ENCODE measurements around the gene ZSCAN31. TPM values are rescaled to one million over a fixed set of nuclear protein-coding genes. Genes with fewer than 3 reads are reported as not detected.
"Not testable (repeated sequence)": the region's sequence is repeated elsewhere in the genome, so short reads cannot be mapped to it uniquely, and the experiment has no call there.

Gene ZSCAN31
- total RNA-seq, 1 donor from 2014 or later = 13.5 TPM

- DNase-seq (ENCODE audit: low spot score in 2 of 2) = no peak
- FAIRE-seq = no peak
These were observed 12.0 kb downstream of the ZSCAN31 start for GRCh38 chr6:28323813-28324424.

- DNase-seq (ENCODE audit: low spot score in 2 of 2) (no peak), FAIRE-seq (no peak)
These were observed 13.3 kb downstream of the ZSCAN31 start for GRCh38 chr6:28322661-28323060.

- FAIRE-seq = not testable (repeated sequence)
These were observed 18.1 kb downstream of the ZSCAN31 start for GRCh38 chr6:28317866-28318265.

GRCh38 chr6:28315628-28316027 is 20.3 kb downstream of the ZSCAN31 start:
- DNase-seq (ENCODE audit: low spot score in 2 of 2) (no peak), FAIRE-seq (no peak)

More at GRCh38 chr6:28317866-28318265, 18.1 kb downstream of the ZSCAN31 start:
- not testable (repeated sequence) for DNase-seq (ENCODE audit: low spot score in 2 of 2)

- FAIRE-seq (no peak), DNase-seq (ENCODE audit: low spot score in 2 of 2) (no peak)
These were observed 23.0 kb downstream of the ZSCAN31 start for GRCh38 chr6:28312939-28313338.

- no peak for DNase-seq (ENCODE audit: low spot score in 2 of 2)
These were observed 24.7 kb downstream of the ZSCAN31 start for GRCh38 chr6:28311139-28311823.

GRCh38 chr6:28306363-28306762 is 29.6 kb downstream of the ZSCAN31 start:
- not testable (repeated sequence) for FAIRE-seq; DNase-seq (ENCODE audit: low spot score in 2 of 2)

More at GRCh38 chr6:28311139-28311823, 24.7 kb downstream of the ZSCAN31 start:
- FAIRE-seq = no peak

GRCh38 chr6:28303570-28303969 is 32.4 kb downstream of the ZSCAN31 start:
- FAIRE-seq (no peak), DNase-seq (ENCODE audit: low spot score in 2 of 2) (no peak)

- DNase-seq (ENCODE audit: low spot score in 2 of 2) = no peak
- FAIRE-seq = no peak
These were observed 39.4 kb downstream of the ZSCAN31 start for GRCh38 chr6:28296520-28297060.

- no peak for DNase-seq (ENCODE audit: low spot score in 2 of 2)
- no peak for FAIRE-seq
These were observed 40.6 kb downstream of the ZSCAN31 start for GRCh38 chr6:28295326-28295725.

GRCh38 chr6:28291573-28291972 is 44.4 kb downstream of the ZSCAN31 start:
- no peak for DNase-seq (ENCODE audit: low spot score in 2 of 2)
- FAIRE-seq = no peak

- no peak for DNase-seq (ENCODE audit: low spot score in 2 of 2)
- FAIRE-seq = no peak
These were observed 53.0 kb downstream of the ZSCAN31 start for GRCh38 chr6:28282926-28283325.

- no peak for FAIRE-seq
- DNase-seq (ENCODE audit: low spot score in 2 of 2) = peak in 1 of 2 donors; percentile 58
These were observed 54.5 kb downstream of the ZSCAN31 start, which contains the start of gene PGBD1 for GRCh38 chr6:28281288-28282064. Gene PGBD1, plus strand, starts transcription at chr6:28281572. Its CDS starts 2,242 bp downstream, at chr6:28283814.

GRCh38 chr6:28280595-28281287 is 55.2 kb downstream of the ZSCAN31 start:
- FAIRE-seq = no peak
- DNase-seq (ENCODE audit: low spot score in 2 of 2) = no peak

- no peak for DNase-seq (ENCODE audit: low spot score in 2 of 2)
- no peak for FAIRE-seq
These were observed 58.2 kb downstream of the ZSCAN31 start for GRCh38 chr6:28277746-28278145.

- FAIRE-seq (no peak), DNase-seq (ENCODE audit: low spot score in 2 of 2) (no peak)
These were observed 61.1 kb downstream of the ZSCAN31 start for GRCh38 chr6:28274888-28275287.

Data from frontal cortex (tissue), 4 donors.